ENCODE measurements around the gene WDR86. TPM values are rescaled to one million over a fixed set of nuclear protein-coding genes. Genes with fewer than 3 reads are reported as not detected.

Gene WDR86
- total RNA-seq, 1 donor from 2014 or later, result 0.48 TPM

GRCh38 chr7:151430391-151431205 lies 20.8 kb upstream of the WDR86 start:
- ATAC-seq (ENCODE audit: poor library complexity) (no peak), DNase-seq (no peak)
- intact Hi-C loops (cut with DNase I), result no loop called here

- no peak for DNase-seq
- ATAC-seq (ENCODE audit: poor library complexity), result no peak
- intact Hi-C loops (cut with DNase I), result no loop called here
Measured at GRCh38 chr7:151429560-151430331, 19.9 kb upstream of the WDR86 start.

GRCh38 chr7:151429237-151429559 lies 19.4 kb upstream of the WDR86 start:
- no peak for DNase-seq
- intact Hi-C loops (cut with DNase I), result no loop called here
- ATAC-seq (ENCODE audit: poor library complexity), result no peak

GRCh38 chr7:151428378-151429236 lies 18.8 kb upstream of the WDR86 start:
- ATAC-seq (ENCODE audit: poor library complexity) (no peak), DNase-seq (no peak)
- intact Hi-C loops (cut with DNase I), result no loop called here

GRCh38 chr7:151427705-151428377 lies 18.0 kb upstream of the WDR86 start:
- ATAC-seq (ENCODE audit: poor library complexity), result no peak
- DNase-seq, result no peak
- intact Hi-C loops (cut with DNase I), result no loop called here

- intact Hi-C loops (cut with DNase I), result no loop called here
Measured at GRCh38 chr7:151426904-151427704, 17.3 kb upstream of the WDR86 start.

GRCh38 chr7:151426441-151426903 lies 16.6 kb upstream of the WDR86 start:
- intact Hi-C loops (cut with DNase I), result no loop called here
- ATAC-seq (ENCODE audit: poor library complexity), result peak; percentile 70
- peak; percentile 79 for DNase-seq

More at GRCh38 chr7:151426904-151427704, 17.3 kb upstream of the WDR86 start:
- no peak for DNase-seq
- no peak for ATAC-seq (ENCODE audit: poor library complexity)

GRCh38 chr7:151425670-151426440 lies 16.0 kb upstream of the WDR86 start:
- peak; percentile 74 for ATAC-seq (ENCODE audit: poor library complexity)
- intact Hi-C loops (cut with DNase I), result no loop called here
- DNase-seq, result no peak

GRCh38 chr7:151424799-151425198 lies 15.0 kb upstream of the WDR86 start:
- ATAC-seq (ENCODE audit: poor library complexity) (no peak), DNase-seq (no peak)
- intact Hi-C loops (cut with DNase I), result no loop called here

- DNase-seq, result no peak
- intact Hi-C loops (cut with DNase I), result no loop called here
- ATAC-seq (ENCODE audit: poor library complexity), result no peak
Measured at GRCh38 chr7:151423936-151424335, 14.1 kb upstream of the WDR86 start.

GRCh38 chr7:151423226-151423625 lies 13.4 kb upstream of the WDR86 start:
- no peak for ATAC-seq (ENCODE audit: poor library complexity)
- no peak for DNase-seq
- intact Hi-C loops (cut with DNase I), result no loop called here

GRCh38 chr7:151422212-151422611 lies 12.4 kb upstream of the WDR86 start:
- ATAC-seq (ENCODE audit: poor library complexity) (no peak), DNase-seq (no peak)
- intact Hi-C loops (cut with DNase I), result no loop called here

- no peak for DNase-seq
- intact Hi-C loops (cut with DNase I), result no loop called here
- no peak for ATAC-seq (ENCODE audit: poor library complexity)
Measured at GRCh38 chr7:151420144-151420543, 10.3 kb upstream of the WDR86 start.

- intact Hi-C loops (cut with DNase I), result no loop called here
- ATAC-seq (ENCODE audit: poor library complexity), result peak; percentile 12
- no peak for DNase-seq
Measured at GRCh38 chr7:151416941-151417315, 7.1 kb upstream of the WDR86 start.

- no peak for ATAC-seq (ENCODE audit: poor library complexity)
- intact Hi-C loops (cut with DNase I), result no loop called here
- DNase-seq, result no peak
Measured at GRCh38 chr7:151416112-151416940, 6.5 kb upstream of the WDR86 start.

- ATAC-seq (ENCODE audit: poor library complexity), result no peak
- no peak for DNase-seq
- intact Hi-C loops (cut with DNase I), result no loop called here
Measured at GRCh38 chr7:151415375-151416105, 5.7 kb upstream of the WDR86 start.

All from Right ventricle myocardium superior (tissue), 1 donor.